ENCODE results near the gene ZNF385A. TPM values are rescaled to one million over a fixed set of nuclear protein-coding genes. Genes with fewer than 3 reads are reported as not detected.

The ZNF385A gene
- total and polyA plus RNA-seq, 2 of the 8 experiments (the other 6 are each of a cell fraction or from before 2014, with no cell fraction given): 5.2 to 14.3 TPM

DNA sequence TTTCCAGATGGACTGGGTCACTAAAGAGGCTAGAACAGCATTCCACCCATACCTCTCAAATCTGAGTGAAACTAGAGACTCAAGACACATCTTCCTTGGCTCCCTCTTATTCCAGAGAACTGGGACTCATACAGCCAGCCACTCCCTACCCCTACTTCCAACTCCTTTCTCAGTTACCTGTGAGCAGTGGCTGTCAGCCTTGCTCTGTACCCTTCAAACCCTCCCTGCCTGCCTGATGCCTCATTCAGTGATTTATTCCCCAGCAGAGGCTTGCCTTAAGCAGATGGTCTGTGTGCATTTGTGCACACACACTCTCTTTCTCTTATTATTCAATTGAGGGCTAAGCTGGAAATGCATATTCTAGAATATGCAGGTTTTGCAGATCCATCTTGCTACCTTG lies 34.9 kb downstream of the ZNF385A start (continued):
- TF ChIP-seq RBBP5 (IDR thresholded peaks at IDR 0.05; ENCODE audit: borderline replicate concordance, low read depth, low read length) (no peak), PHF8 (conservative IDR thresholded peaks at IDR 0.05; ENCODE audit: low read depth, low read length) (no peak), RXRA (IDR thresholded peaks at IDR 0.05; ENCODE audit: insufficient read depth, low read depth, low read length) (no peak), EP300 (IDR thresholded peaks at IDR 0.05; ENCODE audit: borderline replicate concordance in 1 of 2, low read depth in 2 of 2, low read length in 2 of 2) (no peak)
